GM06990 (cell line): ENCODE results near the gene RABGAP1.

Experiments
- DNase-seq: peaks from one replicate; pipeline ENCODE4 v3.0.0-alpha.2; 2011; ENCODE audit not compliant: insufficient read length; ENCODE audit errors: extremely low read depth
- H3K27me3 ChIP-seq: replicated peaks from 2 replicates; pipeline ENCODE4 v1.6.0; 2011; ENCODE audit warnings: low read length; ENCODE audit not compliant: control insufficient read depth, insufficient read depth
- H3K36me3 ChIP-seq: 2 replicates; pipeline ENCODE4 v1.5.1; 2011; ENCODE audit warnings: low read length; ENCODE audit not compliant: control insufficient read depth, insufficient read depth
- H3K4me3 ChIP-seq: replicated peaks from 2 replicates; pipeline ENCODE4 v1.5.1; 2011; ENCODE audit warnings: low read depth, mild to moderate bottlenecking, control low read depth, low read length
- TF ChIP-seq, protein P1 (sequence below): IDR thresholded peaks from 2 replicates; pipeline ENCODE4 v1.5.1; 2011; ENCODE audit warnings: low read length, control low read depth, mild to moderate bottlenecking, inconsistent platforms; ENCODE audit not compliant: insufficient read depth, poor library complexity, severe bottlenecking

Gene RABGAP1

DNA sequence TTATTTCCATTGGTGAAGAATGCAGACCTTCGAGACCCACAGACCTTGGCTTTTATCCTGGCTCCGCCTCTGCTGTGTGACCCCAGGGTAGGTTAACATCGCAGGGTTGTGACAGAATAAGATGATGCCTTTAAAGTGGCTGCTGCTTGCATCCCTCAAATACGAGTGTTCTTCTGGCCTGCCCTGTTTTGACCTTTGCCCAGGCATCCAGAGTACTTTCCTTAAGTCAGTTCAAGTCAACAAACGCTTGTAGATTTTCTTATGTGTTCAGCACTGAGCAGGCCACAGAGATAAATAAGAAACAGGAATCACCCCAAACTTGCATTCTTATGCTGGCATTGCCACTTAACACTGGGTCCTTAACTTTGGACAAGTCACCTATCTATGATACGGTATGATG is 142.9 kb downstream of the RABGAP1 start:
- TF ChIP-seq, protein P1, sequence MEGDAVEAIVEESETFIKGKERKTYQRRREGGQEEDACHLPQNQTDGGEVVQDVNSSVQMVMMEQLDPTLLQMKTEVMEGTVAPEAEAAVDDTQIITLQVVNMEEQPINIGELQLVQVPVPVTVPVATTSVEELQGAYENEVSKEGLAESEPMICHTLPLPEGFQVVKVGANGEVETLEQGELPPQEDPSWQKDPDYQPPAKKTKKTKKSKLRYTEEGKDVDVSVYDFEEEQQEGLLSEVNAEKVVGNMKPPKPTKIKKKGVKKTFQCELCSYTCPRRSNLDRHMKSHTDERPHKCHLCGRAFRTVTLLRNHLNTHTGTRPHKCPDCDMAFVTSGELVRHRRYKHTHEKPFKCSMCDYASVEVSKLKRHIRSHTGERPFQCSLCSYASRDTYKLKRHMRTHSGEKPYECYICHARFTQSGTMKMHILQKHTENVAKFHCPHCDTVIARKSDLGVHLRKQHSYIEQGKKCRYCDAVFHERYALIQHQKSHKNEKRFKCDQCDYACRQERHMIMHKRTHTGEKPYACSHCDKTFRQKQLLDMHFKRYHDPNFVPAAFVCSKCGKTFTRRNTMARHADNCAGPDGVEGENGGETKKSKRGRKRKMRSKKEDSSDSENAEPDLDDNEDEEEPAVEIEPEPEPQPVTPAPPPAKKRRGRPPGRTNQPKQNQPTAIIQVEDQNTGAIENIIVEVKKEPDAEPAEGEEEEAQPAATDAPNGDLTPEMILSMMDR = no peak
- Histone ChIP-seq H3K27me3 (no peaks in the 10 kb centered on the region), H3K36me3 (peaks cover 9% of the 10 kb centered on the region), H3K4me3 (no peak overlapping the region)
- DNase-seq = no peak

DNA sequence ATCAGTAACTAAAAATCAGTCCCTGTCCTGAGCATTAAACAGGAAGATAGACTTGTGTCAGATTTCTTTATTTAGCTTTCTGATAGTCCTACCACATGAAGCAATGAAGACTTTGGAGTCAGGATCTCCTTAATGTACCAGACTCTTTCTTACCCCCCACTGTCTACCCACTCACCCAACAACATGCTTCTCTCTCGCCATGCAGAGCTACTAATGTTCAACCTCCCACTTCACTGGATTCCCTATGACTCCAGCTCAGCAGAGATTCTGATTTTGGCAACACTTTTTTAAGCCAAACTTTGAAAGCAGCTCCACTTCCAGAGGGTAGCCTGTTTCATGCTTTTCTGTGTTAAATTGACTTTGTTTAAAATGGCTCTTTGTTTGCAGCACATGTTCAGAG is 143.4 kb downstream of the RABGAP1 start:
- TF ChIP-seq, protein P1 = no peak
- Histone ChIP-seq H3K36me3 (peaks cover 9% of the 10 kb centered on the region), H3K4me3 (no peak overlapping the region), H3K27me3 (no peaks in the 10 kb centered on the region)
- DNase-seq = no peak

DNA sequence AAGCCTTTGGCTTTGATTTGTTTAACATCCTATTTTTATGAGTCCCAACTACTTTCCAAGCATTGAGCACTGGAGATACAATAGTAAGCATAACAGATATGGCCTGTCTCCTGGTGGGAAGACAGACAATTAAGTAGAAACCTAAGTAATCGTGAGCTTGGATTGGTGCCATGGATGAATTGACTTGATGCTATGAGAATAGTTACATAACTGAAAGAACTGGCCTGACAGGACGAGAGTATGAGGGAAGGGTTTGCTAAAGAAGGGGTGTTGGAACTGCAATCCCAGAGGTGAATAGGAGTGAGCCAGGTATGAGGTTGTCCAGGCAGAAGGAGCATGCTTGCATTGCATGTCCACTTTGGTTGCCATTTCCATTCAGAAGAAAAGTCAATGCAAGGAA is 145.1 kb downstream of the RABGAP1 start:
- H3K36me3 ChIP-seq = peaks cover 12% of the 10 kb centered on the region
- no peaks in the 10 kb centered on the region for H3K27me3 ChIP-seq
- DNase-seq = no peak
- TF ChIP-seq, protein P1 = no peak
- H3K4me3 ChIP-seq = no peak overlapping the region

DNA sequence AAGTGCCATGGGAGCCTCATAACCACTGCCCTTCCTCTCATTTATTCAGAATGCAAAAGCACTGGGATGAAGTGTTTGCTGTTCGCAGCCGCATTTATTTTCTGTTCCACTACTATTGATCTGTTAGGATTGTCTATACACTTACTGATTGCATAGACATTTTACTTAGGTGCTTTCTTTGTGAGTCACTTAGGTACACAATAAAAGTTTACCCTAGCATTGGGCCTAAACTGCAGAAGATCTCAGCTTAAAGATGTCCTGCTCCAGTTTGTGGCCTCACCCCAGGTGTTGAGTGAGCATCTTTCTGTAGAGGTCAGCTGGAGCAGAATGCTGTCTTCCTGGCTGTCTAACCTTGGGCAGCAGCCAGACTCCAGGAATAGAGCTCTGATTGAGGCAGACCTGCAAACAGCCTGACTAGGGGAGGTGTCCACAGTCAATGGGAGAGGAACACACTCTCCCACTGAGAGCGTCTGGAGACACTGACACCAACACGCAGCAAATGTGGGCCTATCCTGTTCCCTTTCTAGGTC is 146.6 kb downstream of the RABGAP1 start:
- H3K36me3 ChIP-seq = peaks cover 10% of the 10 kb centered on the region
- TF ChIP-seq, protein P1 = no peak
- H3K4me3 ChIP-seq = no peak overlapping the region
- DNase-seq = no peak
- H3K27me3 ChIP-seq = no peaks in the 10 kb centered on the region

DNA sequence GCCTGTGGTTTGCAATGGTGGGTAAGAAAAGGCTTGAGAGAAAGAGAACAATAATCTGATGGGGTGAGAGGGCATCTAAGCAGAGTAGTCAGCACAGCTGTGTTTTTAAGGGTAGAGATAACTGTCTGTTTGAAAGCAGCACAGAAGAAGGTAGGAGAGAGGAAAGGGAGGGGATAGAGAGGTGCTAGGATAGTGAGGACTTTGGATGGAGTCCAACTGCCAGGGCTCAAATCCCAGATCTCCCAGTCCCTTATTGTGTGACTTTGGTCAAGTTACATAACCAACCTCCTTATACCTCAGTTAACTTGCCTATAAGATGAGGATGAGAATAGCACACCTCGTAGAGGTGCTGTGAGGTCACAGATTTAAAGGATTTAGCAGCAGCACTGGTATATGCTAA is 148.2 kb downstream of the RABGAP1 start:
- H3K4me3 ChIP-seq = no peak overlapping the region
- no peak for DNase-seq
- peaks cover 13% of the 10 kb centered on the region for H3K36me3 ChIP-seq
- TF ChIP-seq, protein P1 = no peak
- H3K27me3 ChIP-seq = no peaks in the 10 kb centered on the region

DNA sequence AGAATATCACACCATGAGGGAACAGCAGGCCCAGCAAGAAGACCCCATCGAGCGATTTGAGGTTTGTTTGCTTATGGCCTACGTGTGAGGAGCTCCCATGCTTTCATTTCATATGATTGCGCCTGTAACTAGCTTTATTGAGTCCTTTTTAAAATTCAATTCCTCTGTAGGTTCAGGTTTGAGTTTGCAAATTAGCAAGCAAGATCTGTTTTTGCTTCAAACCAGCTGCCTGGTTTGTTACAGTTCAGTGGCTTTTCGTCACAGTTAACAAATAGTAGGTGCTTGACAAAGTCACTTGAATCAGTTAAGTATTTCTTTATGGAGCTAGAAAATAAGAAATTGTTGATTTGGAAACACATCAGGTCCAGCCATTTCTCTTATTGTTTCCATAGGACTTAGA is 149.0 kb downstream of the RABGAP1 start:
- Histone ChIP-seq H3K4me3 (no peak overlapping the region), H3K27me3 (no peaks in the 10 kb centered on the region), H3K36me3 (peaks cover 11% of the 10 kb centered on the region)
- DNase-seq = no peak
- TF ChIP-seq, protein P1 = no peak
